ENCODE measurements around the gene PHYKPL.

- TF ChIP-seq POLR2A (IDR thresholded peaks at IDR 0.05) (no peak), CTCF (IDR thresholded peaks at IDR 0.05) (no peak)
These were observed 46.6 kb upstream of the PHYKPL start for GRCh38 chr5:178279026-178279722.
